GM19238 (cell line): Measurements from ENCODE around the gene TRAF2.
A peak's percentile ranks its signal among the peaks of the same experiment; 100 is the strongest.
"Not testable (repeated sequence)": the region's sequence is repeated elsewhere in the genome, so short reads cannot be mapped to it uniquely, and the experiment has no call there.

ENCODE experiments used
- DNase-seq: peaks from one replicate; pipeline ENCODE4 v3.0.0; 2011; ENCODE audit warnings: low spot score; ENCODE audit not compliant: insufficient read length

TRAF2 gene

DNA sequence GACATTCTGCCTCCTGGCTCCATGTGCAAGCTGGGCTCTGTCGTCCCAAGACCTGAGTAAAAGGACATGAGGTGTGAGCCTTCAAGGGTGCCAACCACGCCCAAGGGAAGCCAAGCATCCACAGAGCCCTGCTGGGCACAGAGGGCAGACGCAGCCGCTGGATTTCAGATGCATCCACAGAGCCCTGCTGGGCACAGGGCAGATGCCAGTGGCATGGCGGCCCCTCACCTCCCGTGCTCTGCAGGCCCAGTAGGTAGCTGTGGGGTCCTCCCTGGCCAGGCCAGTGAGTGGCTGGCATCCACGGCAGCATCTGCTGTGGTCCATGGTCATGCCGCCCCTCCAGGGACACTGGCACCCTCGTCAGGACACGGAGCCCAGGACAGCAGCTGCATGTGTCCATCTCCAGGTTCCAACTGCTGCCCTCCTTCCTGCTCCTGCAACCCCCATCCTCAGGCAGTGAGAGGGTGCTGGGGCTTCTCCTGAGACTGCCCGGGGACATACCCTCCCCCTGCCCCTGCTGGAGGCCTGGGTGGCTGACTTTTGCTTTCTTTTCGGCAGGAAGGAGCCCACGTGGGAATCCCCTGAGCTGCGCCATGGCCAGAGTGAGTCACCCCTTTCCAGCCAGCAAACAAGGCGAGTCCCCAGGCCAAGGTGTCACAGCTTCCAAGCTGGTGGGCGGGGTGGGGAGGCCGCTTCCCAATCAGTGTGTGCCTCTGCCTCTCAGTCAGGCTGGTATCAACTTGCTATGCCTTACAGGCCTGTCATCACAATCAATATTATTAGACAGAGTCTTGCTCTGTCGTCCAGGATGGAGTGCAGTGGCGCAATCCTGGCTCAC is 4.0 kb upstream of the TRAF2 start:
- DNase-seq = peak; percentile 82

DNA sequence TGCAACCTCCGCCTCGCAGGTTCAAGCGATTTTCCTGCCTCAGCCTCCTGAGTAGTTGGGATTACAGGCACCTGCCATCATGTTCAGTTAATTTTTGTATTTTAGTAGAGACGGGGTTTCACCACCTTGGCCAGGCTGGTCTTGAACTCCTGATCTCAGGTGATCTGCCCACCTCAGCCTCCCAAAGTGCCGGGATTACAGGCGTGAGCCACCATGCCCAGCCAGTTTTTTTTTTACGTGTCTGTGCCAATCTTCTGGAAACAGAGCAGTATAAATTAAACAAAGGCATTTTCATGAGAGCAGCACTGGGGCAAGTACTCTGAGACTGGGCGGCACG is 3.4 kb upstream of the TRAF2 start:
- not testable (repeated sequence) for DNase-seq

DNA sequence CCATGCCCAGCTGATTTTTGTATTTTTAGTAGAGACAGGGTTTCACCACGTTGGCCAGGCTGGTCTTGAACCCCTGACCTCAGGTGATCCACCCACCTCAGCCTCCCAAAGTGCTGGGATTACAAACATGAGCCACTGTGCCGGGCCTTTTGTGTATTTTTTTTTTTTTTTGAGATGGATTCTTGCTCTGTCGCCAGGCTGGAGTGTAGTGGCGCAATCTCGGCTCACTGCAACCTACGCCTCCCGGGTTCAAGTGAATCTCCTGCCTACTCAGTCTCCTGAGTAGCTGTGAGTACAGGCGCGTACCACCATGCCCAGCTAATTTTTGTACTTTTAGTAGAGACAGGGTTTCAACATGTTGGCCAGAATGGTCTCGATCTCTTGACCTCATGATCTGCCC is 2.6 kb upstream of the TRAF2 start:
- not testable (repeated sequence) for DNase-seq

DNA sequence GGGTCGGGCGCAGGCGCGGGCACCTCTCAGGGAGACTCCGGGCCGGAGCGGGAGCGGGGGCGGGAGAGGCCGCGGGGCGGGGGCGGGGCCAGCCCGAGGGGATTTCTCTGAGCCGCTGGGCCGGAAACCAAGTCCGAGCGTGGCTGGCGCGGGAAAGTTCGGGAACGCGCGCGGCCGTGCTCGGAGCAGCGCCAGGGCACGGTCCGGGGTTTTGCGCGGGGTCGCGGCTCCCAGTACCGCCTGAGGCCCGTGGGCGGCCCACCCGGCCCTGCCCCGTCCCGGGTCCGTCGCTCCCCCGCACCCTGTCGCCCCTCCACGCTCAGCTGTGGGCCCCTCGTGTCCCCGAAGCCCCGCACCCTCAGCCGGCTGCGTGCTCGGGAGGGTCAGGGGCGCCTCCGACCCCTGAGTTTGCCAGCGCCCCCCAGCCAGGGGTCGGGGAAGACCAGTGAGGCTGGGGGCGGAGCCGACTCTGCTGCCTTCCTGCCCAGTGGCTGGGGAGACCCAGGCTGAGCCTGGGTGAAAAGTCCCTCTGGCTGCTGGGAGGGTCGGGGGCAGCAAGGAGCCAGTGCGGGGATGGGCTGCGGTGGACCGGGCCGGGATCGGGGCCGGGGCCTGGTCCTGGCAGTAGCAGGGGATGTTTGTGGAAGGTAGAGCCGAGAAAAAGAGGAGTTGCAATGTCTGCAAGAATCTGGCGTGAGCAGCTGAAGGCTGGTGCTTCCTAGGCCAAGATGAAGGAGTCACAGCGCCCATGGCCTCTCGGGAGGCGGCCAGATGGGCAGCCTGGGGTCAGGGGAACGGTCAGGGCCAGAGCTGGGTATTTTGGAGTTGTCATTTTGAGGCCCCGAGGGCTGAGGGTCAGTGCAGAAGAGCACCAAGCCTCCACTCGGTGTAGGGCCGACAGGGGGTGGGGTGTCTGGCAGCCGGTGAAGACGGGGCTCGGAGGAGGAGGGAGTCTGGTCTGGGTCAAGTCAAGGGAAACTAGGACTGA is 588 bp downstream of the TRAF2 start:
- peak; percentile 85 for DNase-seq

DNA sequence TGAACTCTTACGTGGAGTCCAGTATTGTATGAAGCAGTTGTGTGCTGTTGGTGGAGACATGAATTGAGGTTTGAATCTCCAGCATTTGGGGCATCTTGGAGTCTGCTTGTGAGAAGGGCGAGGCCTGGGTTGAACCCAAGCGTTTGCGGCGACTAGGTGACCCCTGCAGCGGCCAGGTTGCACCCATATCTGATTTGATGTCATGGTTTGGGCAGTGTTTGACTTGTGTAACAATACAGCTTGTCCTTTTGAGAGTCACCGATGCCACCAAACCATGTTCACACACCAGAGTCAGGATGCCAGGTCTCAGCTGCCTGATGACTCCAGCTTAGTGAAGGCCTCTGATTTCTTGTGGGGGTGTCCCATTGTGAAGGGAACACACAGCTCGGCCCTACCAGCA is 2.1 kb downstream of the TRAF2 start:
- no peak for DNase-seq

DNA sequence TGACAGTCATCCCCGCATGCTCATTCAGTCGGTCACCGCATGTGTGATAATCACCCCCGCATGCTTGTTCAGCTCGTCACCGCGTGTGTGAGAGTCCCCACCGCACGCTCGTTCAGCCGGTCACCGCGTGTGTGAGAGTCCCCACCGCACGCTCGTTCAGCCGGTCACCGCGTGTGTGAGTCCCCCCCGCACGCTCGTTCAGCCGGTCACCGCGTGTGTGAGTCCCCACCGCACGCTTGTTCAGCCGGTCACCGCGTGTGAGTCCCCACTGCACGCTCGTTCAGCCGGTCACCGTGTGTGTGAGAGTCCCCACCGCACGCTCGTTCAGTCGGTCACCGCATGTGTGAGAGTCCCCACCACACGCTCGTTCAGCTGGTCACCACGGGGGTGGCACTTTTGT is 3.5 kb downstream of the TRAF2 start:
- DNase-seq = no peak

DNA sequence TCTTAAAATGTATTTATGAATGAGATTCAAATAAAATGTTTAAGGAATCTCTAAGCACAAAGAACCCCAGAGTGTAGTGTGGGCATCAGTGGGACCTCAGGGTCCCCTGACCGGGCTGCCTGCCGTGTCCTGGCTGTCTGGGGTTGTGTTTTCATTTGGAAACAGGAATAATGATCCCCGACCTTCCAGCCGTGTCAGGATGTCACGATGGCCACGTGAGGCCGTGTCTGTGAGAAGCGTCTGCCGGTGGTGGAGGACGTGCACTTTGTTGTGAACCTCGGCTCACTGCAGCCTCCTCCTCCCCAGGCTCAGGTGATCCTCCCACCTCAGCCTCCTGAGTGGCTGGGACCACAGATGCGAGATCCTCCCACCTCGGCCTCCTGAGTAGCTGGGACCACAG is 4.3 kb downstream of the TRAF2 start:
- DNase-seq = no peak

DNA sequence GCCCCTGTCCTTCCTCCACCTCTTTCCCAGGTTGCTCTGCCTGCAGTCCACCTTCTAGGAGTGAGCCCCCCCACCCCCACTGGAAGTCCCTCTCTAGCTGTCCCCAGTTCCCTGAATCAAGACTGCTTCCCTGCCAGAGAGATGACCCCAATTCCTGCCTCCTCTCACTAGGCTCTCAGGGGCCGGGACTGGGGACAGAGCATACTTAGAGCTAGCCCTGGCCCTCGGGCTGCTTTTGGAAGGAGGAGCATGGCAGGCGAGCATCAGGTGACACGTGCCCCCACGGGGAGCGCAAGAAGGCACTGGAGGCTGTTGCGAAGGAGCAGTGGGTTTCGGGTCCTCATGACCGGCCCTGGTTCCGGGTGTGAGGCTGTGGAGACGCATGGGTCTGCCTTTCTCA is 9.7 kb downstream of the TRAF2 start:
- DNase-seq = no peak

DNA sequence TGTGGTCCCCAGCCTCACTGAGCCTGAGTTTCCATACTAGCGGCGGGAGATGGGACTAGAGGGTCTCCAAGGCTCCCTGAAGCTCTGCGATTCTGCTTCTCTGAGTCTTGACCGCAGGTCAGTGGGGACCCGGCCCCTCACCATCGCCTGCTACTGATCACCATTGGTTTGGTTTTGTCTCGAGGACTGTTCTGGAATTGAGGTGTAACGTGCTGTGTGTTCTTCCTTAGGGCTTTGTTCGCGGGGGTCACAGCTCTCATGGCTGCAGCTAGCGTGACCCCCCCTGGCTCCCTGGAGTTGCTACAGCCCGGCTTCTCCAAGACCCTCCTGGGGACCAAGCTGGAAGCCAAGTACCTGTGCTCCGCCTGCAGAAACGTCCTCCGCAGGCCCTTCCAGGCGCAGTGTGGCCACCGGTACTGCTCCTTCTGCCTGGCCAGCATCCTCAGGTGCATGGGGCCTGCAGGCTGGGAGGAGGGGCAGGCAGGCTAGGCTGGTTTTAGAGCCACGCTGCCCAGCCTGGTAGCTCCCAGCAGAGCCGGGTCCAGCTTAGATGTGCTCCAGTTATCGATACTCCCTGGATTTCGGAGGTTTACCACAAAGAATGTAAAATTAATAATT is 12.3 kb downstream of the TRAF2 start:
- no peak for DNase-seq

DNA sequence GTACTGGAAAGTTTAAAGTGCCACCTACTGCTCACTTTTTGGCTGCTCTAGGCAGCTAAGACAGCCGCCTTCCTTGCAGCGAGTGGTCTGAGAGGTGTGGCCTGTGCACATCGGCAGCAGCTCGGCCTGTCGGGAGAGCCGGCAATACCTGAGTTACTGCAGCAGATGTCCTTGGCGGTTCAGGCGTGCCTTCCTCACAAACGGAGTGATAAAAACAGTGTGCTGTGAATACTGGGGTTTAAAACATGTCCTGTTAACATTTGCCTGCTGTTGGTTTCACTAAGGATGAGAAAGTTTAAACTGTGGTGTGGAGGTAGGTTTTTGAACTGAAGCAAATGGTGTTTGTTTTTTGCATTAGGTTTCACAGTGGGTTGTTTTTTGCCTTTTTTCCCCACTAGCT is 12.9 kb downstream of the TRAF2 start:
- peak; percentile 39 for DNase-seq

DNA sequence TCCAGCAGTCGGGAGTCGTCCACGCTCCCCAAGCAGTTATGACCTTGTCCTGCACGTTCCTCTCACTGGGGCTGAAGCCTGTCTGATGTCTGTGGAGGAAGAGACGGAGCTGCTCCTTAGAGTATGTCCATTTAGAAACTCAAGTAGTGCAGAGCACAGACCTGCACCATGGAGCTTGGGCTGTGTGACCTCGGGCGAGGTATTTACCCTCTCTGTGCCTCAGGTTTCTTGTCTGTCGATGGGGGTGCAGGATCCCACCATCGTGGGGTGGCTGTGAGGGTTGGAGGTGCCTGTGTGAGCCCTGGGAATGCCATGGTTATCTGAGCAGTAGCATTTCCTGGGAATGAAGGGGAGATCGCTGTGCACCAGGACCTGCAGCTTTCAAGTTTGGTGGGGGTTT is 14.2 kb downstream of the TRAF2 start:
- no peak for DNase-seq

DNA sequence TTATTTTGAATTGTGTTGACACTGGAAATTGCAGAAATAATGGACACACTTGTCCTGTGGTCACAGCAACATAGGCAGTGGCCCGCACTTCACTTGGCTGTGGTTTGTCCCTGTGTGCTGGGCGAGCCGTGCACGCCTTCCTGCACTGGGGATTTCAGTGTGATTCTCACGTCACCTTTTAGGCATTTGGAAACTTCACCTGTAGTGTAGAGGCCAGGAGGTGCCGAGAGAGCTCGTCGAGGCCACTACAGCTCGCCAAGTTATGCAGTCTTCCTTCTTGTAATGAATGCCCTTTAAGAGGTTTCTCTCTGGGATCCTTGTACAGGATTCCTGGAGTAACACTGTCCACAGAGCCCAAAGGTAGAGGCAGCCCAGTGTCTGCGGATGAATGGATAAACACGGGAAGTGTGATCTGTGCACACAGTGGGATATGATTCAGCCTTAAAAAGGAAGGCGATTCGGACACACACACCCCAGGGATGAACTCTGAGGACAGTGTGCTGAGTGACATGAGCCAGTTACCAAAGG is 14.7 kb downstream of the TRAF2 start:
- DNase-seq = no peak

DNA sequence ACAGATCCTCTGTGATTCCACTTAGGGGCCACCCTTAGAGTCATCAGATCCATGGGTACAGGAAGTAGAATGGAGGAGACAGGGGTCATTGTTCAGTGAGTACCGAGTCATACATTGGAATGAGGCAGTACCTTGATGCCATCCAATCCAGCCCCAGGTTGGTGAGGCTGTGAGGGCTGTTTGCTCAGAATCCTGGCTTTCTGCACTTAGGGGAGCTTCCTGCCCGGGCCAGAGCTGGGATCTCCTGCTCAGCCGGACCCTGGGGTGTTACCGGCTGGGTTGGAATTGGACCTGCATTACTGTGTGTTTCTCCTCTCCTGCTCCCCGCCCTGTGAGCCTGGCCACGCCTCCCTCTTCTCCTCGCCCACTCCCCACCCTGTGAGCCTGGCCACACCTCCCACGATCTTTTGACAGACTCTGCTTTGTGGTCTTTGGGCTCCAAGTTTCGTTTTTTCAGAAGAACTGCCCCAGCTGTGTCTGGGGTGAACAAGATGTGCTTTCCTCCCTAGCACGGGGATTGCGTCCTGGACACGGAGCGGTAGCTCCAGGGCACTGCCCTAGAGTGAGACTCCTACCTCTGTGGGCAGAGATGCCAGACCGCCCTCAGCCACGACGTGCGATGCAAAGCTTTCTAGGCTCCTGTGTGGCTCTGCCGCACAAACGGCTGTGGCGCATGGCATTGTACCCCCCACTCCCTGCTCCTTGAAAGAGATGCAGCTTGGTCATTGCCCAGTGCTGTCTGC is 15.4 kb downstream of the TRAF2 start:
- DNase-seq = peak; percentile 74

DNA sequence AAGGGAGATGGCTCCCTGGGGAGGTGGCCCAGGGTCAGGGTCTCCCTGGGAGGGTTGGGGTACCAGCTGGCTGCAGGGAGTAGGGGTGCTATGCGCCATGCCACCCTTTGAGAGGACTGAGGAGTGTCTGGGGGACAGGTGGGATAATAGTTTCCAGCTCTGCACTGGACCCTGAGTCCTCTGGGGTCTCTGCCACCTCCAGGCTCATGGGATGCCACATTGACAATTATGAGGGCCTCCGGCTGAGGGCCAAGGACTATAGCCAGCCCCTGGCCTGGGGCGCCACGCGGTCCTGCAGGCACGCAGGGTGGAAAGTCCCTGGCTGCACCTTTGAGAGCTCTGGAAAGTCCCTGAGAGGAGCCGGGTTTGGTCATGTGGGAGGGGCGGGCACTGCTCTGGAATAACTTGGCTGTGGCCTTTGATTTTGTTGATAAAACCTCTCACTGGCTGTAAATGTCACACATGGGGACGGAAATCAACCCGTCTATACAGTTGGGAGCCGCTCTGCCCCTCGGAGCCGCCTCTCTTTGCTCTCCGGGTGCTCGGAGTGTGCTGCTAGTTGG is 16.0 kb downstream of the TRAF2 start:
- DNase-seq = peak; percentile 89

DNA sequence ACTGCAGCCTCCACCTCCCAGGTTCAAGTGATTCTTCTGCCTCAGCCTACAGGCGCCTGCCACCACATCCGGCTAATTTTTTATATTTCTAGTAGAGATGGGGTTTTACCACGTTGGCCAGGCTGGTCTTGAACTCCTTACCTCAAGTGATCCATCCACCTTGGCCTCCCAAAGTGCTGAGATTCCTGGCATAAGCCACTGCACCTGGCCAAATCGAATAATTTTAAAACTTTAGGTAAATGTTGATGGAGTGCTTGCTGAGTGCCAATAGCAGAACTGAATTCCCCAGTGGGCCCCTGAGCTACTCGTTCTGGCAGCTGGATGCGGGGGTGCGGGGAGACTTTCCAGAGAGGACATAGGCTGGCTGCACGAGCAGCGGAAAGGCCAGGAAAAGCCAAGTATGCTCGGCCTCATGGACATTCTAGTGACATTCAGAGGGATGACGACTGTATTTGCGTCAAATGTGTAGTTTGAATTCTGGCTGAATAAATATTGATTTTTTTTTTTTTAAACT is 16.8 kb downstream of the TRAF2 start:
- DNase-seq = no peak

DNA sequence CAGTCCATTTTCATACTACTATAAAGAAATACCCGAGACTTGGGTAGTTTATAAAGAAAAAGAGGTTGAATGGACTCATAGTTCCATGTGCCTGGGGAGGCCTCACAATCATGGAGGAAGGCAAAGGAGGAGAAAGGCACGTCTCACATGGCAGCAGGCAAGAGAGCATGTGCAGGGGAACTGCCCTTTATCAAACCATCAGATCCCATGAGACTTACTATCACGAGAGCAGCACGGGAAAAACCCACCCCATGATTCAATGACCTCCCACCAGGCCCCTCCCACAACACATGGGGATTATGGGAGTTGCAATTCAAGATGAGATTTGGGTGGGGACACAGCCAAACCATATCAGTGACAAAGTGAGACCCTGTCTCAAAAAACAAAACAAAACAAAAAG is 19.9 kb downstream of the TRAF2 start:
- no peak for DNase-seq

DNA sequence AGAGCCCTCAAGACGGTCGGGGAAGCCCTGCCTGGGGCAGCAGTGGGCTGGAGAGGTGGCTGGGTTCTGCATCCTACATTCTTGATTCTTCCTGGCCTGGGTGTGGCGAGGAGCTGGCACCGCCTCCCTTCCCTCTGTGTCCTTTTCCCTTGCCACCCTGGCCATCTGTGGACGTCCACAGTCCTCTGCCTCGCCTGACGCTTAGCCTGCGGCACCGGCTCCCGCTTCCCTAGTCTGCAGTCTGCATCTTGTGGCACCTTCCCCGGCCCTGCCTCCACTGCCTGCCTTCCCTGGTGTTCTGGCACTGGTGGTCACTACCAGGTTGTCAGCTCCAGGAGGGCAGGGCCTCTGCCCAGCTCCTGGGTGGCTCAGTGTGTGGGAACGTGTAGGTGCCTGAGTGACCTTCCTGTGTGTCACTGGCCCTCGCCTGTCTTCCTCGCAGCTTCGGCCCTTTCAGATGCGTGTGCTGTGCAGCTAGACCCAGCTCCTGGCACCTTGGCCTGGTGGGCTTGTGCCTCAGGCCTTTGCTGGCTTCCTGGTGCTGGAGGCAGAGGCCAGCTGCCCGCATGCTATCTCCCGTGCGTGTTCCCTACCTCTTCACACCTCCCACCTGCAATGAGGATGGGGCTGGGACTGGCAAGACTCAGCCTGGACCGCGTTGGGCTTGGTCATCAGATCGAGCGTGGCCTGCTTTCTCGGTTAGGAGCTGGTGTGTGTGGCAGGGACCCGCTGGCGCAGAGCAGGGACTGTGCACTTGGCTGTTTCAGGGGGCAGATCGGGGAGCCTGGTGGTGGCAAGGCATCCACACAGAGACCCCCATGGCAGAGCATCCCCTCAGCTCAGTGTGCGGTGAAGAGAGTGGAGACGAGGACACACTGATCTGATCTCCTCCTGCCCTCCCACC is 20.9 kb downstream of the TRAF2 start:
- DNase-seq = no peak

DNA sequence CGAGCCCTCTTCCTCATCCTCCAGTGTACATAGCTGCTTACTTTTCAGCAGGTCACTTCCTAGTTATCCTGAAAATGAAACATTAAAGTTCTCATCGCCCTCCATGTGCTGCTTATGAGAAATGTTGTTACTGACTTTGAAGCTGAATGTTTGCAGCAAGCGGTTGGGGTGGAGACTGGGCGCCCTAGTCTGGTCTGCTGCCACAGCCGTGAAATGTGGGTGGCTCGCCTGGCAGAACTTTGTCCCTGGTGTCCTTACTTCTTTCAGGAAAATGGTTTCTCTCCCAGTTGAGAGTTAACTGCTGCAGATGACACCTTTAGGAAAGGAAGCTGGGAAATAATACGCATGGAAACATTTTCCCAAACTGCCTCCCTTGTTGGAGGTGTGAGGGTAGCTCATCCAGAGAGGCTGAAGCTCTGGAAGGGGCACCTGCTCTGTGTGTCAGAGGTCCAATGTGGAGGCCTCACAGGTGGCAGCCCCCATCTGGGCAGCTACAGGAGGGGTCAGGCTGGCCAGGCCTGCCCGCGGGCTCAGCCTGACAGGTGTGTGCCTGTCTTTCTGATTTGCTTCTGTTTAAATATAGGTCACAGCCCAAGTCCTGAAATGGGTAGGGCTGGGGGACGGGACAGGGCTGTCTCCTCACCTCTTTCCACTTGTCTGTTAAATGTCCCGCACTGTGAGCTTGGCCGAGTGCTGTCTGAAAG is 24.0 kb downstream of the TRAF2 start:
- no peak for DNase-seq

DNA sequence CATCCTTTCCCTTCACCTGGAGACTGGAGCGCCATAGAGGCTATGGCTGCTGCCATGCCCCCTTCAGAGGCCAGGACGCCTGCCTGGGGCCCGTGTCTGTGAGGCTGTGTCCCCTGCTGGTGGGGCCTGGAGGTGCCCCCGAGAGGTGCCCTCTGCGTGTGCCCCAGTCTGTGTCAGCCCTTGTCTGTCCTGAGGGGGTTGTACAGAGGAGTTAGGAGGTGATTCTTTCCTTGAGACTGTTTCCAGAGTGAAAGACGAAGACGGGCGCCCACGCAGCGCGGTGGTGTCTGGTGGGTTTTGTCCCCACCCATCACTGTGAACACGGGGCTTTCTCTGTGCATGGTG is 24.6 kb downstream of the TRAF2 start:
- DNase-seq = no peak
